ENCODE data around the gene HDDC2. TPM values are rescaled to one million over a fixed set of nuclear protein-coding genes. Genes with fewer than 3 reads are reported as not detected.

HDDC2 gene
- total RNA-seq, 1 experiment from 2014 or later = 69.8 TPM

GRCh38 chr6:125232466-125232865 is 69.3 kb downstream of the HDDC2 start:
- no peaks in the 10 kb centered on the region for H3K9me3 Mint-ChIP-seq
- DNase-seq (ENCODE audit: low spot score) (no peak), ATAC-seq (no peak)
- no peak overlapping the region for H3K4me3 Mint-ChIP-seq
- no peaks in the 10 kb centered on the region for H3K27me3 Mint-ChIP-seq (ENCODE audit: low read depth)
- no peaks in the 10 kb centered on the region for H3K36me3 Mint-ChIP-seq
- peaks cover 13% of the 10 kb centered on the region for H3K4me1 Mint-ChIP-seq
- POLR2A ChIA-PET = no interaction called here
- TF ChIP-seq RORB (CRISPR knock-in tag; IDR thresholded peaks at IDR 0.05) (no peak), ZNF416 (CRISPR knock-in tag; IDR thresholded peaks at IDR 0.05) (no peak), NFYB (CRISPR knock-in tag; conservative IDR thresholded peaks at IDR 0.05; ENCODE audit: low read depth) (no peak), ZSCAN18 (CRISPR knock-in tag; IDR thresholded peaks at IDR 0.05) (no peak)
- H3K27ac Mint-ChIP-seq = no peak overlapping the region
- CTCF ChIA-PET = no interaction called here

- Mint-ChIP-seq H3K27ac (no peak overlapping the region), H3K4me1 (peaks cover 13% of the 10 kb centered on the region), H3K27me3 (ENCODE audit: low read depth) (no peaks in the 10 kb centered on the region), H3K9me3 (no peaks in the 10 kb centered on the region), H3K4me3 (no peak overlapping the region), H3K36me3 (no peaks in the 10 kb centered on the region)
- ChIA-PET POLR2A (no interaction called here), CTCF (no interaction called here)
- DNase-seq (ENCODE audit: low spot score) (no peak), ATAC-seq (no peak)
- TF ChIP-seq E2F1 (CRISPR knock-in tag; IDR thresholded peaks at IDR 0.05) (no peak), JUN (CRISPR knock-in tag; IDR thresholded peaks at IDR 0.05) (no peak), GTF2I (CRISPR knock-in tag; conservative IDR thresholded peaks at IDR 0.05) (no peak), IRF2 (CRISPR knock-in tag; IDR thresholded peaks at IDR 0.05; ENCODE audit: borderline replicate concordance, low read depth) (no peak), MXD4 (CRISPR knock-in tag; IDR thresholded peaks at IDR 0.05; ENCODE audit: borderline replicate concordance) (no peak), FOXP4 (CRISPR knock-in tag; IDR thresholded peaks at IDR 0.05) (no peak), TEAD4 (CRISPR knock-in tag; IDR thresholded peaks at IDR 0.05) (no peak), ESRRA (CRISPR knock-in tag; IDR thresholded peaks at IDR 0.05; ENCODE audit: borderline replicate concordance) (no peak), ZNF512 (CRISPR knock-in tag; IDR thresholded peaks at IDR 0.05; ENCODE audit: borderline replicate concordance) (no peak), ZMAT4 (CRISPR knock-in tag; IDR thresholded peaks at IDR 0.05) (no peak), HMGA2 (CRISPR knock-in tag; IDR thresholded peaks at IDR 0.05) (no peak), AR (CRISPR knock-in tag; IDR thresholded peaks at IDR 0.05) (no peak), ETV6 (CRISPR knock-in tag; IDR thresholded peaks at IDR 0.05) (no peak), NFE2L1 (CRISPR knock-in tag; IDR thresholded peaks at IDR 0.05) (no peak), EMX1 (CRISPR knock-in tag; IDR thresholded peaks at IDR 0.05) (no peak), ARID4B (CRISPR knock-in tag; IDR thresholded peaks at IDR 0.05; ENCODE audit: borderline replicate concordance) (no peak), ZNF263 (CRISPR knock-in tag; IDR thresholded peaks at IDR 0.05; ENCODE audit: low read depth) (no peak), SP1 (CRISPR knock-in tag; conservative IDR thresholded peaks at IDR 0.05) (no peak)
These were observed 70.0 kb downstream of the HDDC2 start for GRCh38 chr6:125231574-125232343.
